GM13976 (cell line): ENCODE results near the gene GOLGA1.
"Not testable (repeated sequence)": the region's sequence is repeated elsewhere in the genome, so short reads cannot be mapped to it uniquely, and the experiment has no call there.

Source experiments
- DNase-seq: peaks from one replicate; pipeline ENCODE4 v3.0.0; 2012; ENCODE audit warnings: low spot score
- CTCF ChIP-seq: IDR thresholded peaks from 2 replicates; pipeline ENCODE4 v1.5.1; 2012; ENCODE audit warnings: borderline replicate concordance, mild to moderate bottlenecking; ENCODE audit not compliant: insufficient read depth; ENCODE audit errors: extremely low read depth, missing control alignments, control extremely low read depth
- in situ Hi-C: fragments of 300-500 bp; cut with MboI; formaldehyde crosslinking; loops from one replicate; pipeline ENCODE4 v1.12.0; 2022; ENCODE audit warnings: low sequenced_read_pairs, mixed read lengths, inconsistent platforms; ENCODE audit not compliant: unreplicated experiment

Gene GOLGA1

GRCh38 chr9:124852121-124852828 lies 88.6 kb downstream of the GOLGA1 start:
- DNase-seq = no peak
- TF ChIP-seq CTCF = no peak
- in situ Hi-C loops = loop anchor here (25.0 kb wide), 1 partner anchor 510 kb away; no protein-coding TSS in a partner anchor

- in situ Hi-C loops = loop anchor here (5.0 to 25.0 kb wide), 2 partner anchors 78 to 512 kb away; partner anchors contain the start of gene NR6A1
- DNase-seq = no peak
- no peak for TF ChIP-seq CTCF
These were observed 91.1 kb downstream of the GOLGA1 start for GRCh38 chr9:124849801-124850200.

GRCh38 chr9:124846969-124847368 lies 93.9 kb downstream of the GOLGA1 start:
- no peak for DNase-seq
- in situ Hi-C loops = loop anchor here (5.0 kb wide), 1 partner anchor 75 kb away; the partner anchor contains the start of gene NR6A1
- no peak for TF ChIP-seq CTCF

GRCh38 chr9:124846467-124846866 lies 94.4 kb downstream of the GOLGA1 start:
- not testable (repeated sequence) for DNase-seq
- in situ Hi-C loops = loop anchor here (5.0 kb wide), 1 partner anchor 74 kb away; the partner anchor contains the start of gene NR6A1

- in situ Hi-C loops = no loop called here
- TF ChIP-seq CTCF = no peak
- no peak for DNase-seq
These were observed 96.6 kb downstream of the GOLGA1 start for GRCh38 chr9:124844291-124844690.

GRCh38 chr9:124843456-124844034 lies 97.3 kb downstream of the GOLGA1 start:
- DNase-seq = no peak
- in situ Hi-C loops = no loop called here
- no peak for TF ChIP-seq CTCF
